GM20431 (cell line): ENCODE data around the gene COG8.
"Not testable (repeated sequence)": the region's sequence is repeated elsewhere in the genome, so short reads cannot be mapped to it uniquely, and the experiment has no call there.

Source experiments
- in situ Hi-C: fragments of 300-500 bp; cut with MseI, MboI; formaldehyde crosslinking; loops from one replicate; pipeline ENCODE4 v1.15.0; 2020; ENCODE audit warnings: low sequenced_read_pairs; ENCODE audit not compliant: unreplicated experiment

COG8 gene

DNA sequence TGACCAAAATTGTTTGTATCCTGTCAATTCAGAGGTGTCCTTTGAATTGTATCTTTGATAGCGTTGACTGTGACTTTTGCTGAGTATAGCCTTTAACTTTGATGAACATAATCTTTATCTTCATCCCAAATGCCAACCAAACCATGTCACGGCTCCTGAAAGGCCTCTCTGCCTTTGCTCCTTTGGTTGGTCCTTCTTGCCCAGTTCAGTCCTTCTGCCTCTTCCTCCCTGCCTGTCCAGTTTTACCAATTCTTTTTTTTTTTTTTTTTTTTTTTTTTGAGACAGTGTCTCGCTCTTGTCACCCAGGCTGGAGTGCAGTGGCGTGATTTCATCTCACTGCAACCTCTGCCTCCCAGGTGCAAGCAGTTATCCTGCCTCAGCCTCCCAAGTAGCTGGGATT, 41.1 kb downstream of the COG8 start:
- in situ Hi-C loops = no loop called here

DNA sequence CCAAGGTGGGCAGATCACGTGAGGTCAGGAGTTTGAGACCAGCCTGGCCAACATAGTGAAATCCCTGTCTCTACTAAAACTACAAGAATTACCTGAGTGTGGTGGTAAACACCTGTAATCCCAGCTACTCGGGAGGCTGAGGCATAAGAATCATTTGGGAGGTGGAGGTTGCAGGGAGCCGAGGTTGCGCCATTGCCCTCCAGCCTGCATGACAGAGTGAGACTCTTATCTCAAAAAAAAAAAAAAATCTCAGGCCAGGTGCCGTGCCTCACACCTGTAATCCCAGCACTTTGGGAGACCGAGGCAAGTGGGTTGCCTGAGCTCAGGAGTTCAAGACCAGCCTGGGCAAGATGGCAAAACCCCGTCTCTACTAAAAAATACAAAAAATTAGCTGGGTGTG, 42.6 kb downstream of the COG8 start:
- in situ Hi-C loops = not testable (repeated sequence)

DNA sequence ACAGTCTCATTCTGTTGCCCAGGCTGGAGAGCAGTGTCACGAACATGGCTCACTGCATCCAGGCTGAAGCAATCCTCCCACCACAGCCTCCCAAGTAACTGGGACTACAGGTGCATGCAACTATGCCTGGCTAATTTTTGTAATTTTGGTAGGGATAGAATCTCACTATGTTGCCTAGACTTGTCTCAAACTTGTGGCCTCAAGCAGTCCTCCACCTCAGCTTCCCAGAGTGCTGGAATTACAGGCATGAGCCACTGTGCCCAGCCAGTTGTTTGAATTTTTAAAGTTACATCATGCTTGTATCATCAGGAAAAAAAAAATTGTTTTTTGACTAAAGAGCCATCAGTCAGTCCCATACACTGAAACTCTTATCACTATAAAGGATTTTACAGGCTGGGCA, 45.3 kb downstream of the COG8 start:
- in situ Hi-C loops = no loop called here

DNA sequence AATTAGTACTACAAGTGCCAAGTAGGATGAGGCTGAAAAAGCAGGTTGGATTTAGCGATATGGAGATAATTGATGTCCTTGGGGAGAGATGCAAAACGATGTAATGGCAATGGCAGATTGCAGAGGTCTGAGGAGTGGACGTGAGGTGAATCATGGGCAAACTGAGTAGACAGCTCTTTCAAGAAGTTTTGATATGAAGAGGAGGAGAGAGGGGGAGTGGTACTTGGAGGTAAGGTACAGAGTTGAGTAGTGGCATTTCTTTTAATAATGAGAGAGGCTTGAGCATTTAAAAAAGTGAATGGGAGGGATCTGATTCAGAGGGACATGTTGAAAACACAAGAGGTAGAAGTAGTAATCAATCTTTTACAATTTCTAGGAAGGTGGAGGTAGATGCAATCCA, 46.0 kb downstream of the COG8 start:
- in situ Hi-C loops = no loop called here

DNA sequence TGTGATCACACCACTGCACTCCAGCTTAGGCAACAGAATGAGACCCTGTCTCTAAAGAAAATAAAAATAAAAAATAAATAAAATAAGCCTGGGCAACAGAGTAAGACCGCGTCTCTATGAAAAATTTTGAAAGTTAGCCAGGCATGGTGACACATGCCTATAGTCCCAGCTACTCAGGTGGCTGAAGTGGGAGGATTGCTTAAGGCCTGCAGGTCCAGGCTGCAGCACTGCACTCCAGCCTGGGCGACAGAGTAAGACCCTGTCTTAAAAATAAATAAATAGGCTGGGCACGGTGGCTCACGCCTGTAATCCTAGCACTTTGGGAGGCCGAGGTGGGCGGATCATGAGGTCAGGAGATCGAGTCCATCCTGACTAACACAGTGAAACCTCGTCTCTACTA, 47.7 kb downstream of the COG8 start:
- in situ Hi-C loops = not testable (repeated sequence)

DNA sequence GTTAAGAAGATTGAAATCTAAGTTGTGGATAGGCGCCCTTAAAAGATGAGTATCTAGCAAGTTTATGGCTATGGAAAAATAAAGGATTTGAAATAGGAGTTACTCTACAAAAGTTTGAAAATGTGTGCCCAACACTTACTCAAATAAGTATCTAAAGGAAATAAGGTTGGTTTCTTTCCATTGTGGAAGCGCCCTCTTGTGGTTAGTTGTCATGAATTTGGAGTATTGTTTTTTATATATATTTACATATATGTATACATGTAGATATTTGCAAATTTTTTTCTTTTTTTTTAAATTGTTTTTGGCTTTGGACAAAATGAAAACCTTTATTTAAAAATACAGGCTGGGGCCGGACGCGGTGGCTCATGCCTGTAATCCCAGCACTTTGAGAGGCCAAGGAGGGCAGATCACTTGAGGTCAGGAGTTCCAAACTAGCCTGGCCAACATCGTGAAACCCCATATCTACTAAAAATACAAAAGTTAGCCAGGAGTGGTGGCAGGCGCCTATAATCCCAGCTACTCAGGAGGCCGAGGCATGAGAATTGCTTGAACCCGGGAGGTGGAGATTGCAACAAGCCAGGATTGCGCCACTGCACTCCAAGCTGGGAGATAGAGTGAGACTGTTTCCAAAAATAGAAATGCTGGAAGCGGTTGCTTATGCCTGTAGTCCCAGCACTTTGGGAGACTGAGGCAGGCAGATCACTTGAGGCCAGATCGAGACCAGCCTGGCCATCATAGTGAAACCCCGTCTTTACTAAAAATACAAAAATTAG, 52.2 kb downstream of the COG8 start:
- in situ Hi-C loops = loop anchor here (10.0 kb wide), 1 partner anchor 132 kb away; no protein-coding TSS in a partner anchor

DNA sequence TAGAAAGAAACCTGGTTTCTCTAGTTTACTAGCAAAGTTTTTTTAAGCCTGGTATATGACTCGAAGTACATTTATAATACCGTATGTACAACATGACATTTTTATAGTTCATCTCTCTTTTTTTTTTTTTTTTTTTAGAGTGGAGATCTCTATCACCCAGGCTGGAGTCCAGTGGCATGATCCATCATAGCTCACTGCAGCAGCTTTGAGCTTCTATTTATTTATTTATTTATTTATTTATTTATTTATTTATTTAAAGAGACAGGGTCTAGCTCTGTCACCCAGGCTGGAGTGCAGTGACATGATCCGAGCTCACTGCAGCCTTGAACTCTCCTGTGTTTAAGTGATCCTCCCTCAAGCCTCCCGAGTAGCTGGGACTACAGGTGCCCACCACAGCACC, 54.1 kb downstream of the COG8 start:
- in situ Hi-C loops = loop anchor here (10.0 kb wide), 1 partner anchor 130 kb away; no protein-coding TSS in a partner anchor

DNA sequence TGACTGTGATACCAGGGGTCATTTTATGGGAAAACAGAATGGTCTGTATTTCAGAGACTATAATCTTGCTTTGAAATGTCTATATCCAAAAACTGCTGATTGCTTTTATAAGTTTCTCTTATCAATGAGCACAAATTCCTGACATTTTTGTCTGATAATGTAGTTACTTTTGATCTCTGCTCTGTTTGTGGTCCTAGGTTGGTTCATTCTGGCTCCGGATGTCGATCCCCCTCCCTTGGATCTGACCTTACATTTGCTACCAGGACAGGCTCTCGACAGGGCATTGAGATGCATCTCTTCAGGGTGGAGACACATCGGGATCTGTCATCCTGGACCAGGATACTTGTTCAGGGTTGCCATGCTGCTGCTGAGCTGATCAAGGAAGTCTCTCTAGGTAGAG, 55.5 kb downstream of the COG8 start:
- in situ Hi-C loops = loop anchor here (10.0 kb wide), 1 partner anchor 129 kb away; no protein-coding TSS in a partner anchor

DNA sequence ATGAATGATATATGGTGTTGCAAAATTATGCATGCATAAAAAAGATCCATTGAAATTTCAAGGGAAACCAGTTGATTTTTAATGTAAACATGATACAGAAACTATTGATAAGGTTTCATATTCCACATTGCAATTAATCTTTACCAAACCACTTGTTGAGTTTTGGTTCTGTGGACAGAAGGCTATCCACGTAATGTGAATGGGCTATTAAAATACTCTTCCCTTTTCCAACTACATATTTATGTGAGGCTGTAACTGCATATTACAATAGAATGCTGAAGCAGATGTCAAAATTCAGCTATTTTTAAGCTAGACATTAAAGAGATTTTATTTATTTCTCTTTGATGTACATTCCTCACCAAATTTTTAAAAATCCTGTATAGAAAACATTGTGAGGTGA, 62.0 kb downstream of the COG8 start:
- in situ Hi-C loops = no loop called here
